Left lung (tissue), 10 donors: ENCODE measurements around the gene EFNA2. TPM values are rescaled to one million over a fixed set of nuclear protein-coding genes. Genes with fewer than 3 reads are reported as not detected.

Experiments
- ATAC-seq: fragments of 200-7000 bp; cut with Tn5 transposase; one replicate; pipeline ENCODE4 v1.9.1; 2020; ENCODE audit warnings: moderate library complexity
- DNase-seq, 4 donors: peaks; one replicate each; pipeline ENCODE4 v3.0.0-alpha.2; 2013 to 2020
- H3K27ac ChIP-seq, 2 donors: fragments of 200-600 bp; sonication (generic) in 1 of 2; one replicate each; pipeline versions ENCODE4 v1.5.0 to v1.8.0; 2020 to 2021
- H3K27me3 ChIP-seq, 2 donors: fragments of 200-600 bp; sonication (generic) in 1 of 2; one replicate each; pipeline versions ENCODE4 v1.5.0 to v1.8.0; 2020 to 2021
- H3K36me3 ChIP-seq, 2 donors: fragments of 200-600 bp; sonication (generic) in 1 of 2; one replicate each; pipeline versions ENCODE4 v1.5.0 to v1.8.0; 2020 to 2021
- H3K4me1 ChIP-seq, 2 donors: fragments of 200-600 bp; one replicate each; pipeline ENCODE4 v1.8.0; 2021
- H3K4me3 ChIP-seq, 2 donors: fragments of 200-600 bp; sonication (generic) in 1 of 2; one replicate each; pipeline versions ENCODE4 v1.5.0 to v1.8.0; 2020 to 2021; ENCODE audit warnings: mild to moderate bottlenecking in 1 of 2
- H3K9me3 ChIP-seq, 2 donors: fragments of 200-600 bp; sonication (generic) in 1 of 2; one replicate each; pipeline versions ENCODE4 v1.5.0 to v1.8.0; 2020 to 2021
- intact Hi-C, 2 donors: fragments of 100-400 bp; cut with DNase I; formaldehyde crosslinking; loops; one replicate each; pipeline versions ENCODE4 v1.11.2 to v1.14.2; 2022
- polyA plus RNA-seq, 6 donors: library from polyadenylated mRNA; unstranded; fragments of 120-200 nt; gene quantifications; one replicate each; pipeline ENCODE4 v1.2.1, GENCODE V29; 2013; ENCODE audit not compliant: insufficient read length in 6 of 6
- total RNA-seq, 2 donors: library from RNA; stranded (reverse); fragmentation: NEBNext Ultra II Directional; extraction: Animal tissue kit (Norgen Biotek cat#: 25700); gene quantifications; one replicate each; pipeline ENCODE4 v1.2.1, GENCODE V29; 2021
- TF ChIP-seq, protein P1 (sequence below), 2 donors: fragments of 200-600 bp; sonication (generic) in 1 of 2; IDR thresholded peaks; one replicate each; pipeline versions ENCODE4 v1.5.0 to v1.8.0; 2021; ENCODE audit warnings: antibody characterized with exemption in 2 of 2
- donor health status: DM: no; HTN: yes; CAD: no.
- donor health status: DM: no; HTN: no; CAD: no.

EFNA2 gene
- total and polyA plus RNA-seq, 8 donors = 0.48 to 2.0 (median 0.79) TPM; not detected in 1

- Histone ChIP-seq H3K27me3 (no peaks in the 10 kb centered on the region), H3K36me3 (peaks cover 4 to 71% of the 10 kb centered on the region in 2 donors), H3K4me1 (peaks cover 43 to 69% of the 10 kb centered on the region in 2 donors), H3K4me3 (peak overlapping the region in 1 of 2 donors; percentile 70), H3K27ac (peak overlapping the region; percentile 99), H3K9me3 (no peaks in the 10 kb centered on the region)
- DNase-seq (no peak), ATAC-seq (no peak)
- intact Hi-C loops = no loop called here
- TF ChIP-seq, protein P1, sequence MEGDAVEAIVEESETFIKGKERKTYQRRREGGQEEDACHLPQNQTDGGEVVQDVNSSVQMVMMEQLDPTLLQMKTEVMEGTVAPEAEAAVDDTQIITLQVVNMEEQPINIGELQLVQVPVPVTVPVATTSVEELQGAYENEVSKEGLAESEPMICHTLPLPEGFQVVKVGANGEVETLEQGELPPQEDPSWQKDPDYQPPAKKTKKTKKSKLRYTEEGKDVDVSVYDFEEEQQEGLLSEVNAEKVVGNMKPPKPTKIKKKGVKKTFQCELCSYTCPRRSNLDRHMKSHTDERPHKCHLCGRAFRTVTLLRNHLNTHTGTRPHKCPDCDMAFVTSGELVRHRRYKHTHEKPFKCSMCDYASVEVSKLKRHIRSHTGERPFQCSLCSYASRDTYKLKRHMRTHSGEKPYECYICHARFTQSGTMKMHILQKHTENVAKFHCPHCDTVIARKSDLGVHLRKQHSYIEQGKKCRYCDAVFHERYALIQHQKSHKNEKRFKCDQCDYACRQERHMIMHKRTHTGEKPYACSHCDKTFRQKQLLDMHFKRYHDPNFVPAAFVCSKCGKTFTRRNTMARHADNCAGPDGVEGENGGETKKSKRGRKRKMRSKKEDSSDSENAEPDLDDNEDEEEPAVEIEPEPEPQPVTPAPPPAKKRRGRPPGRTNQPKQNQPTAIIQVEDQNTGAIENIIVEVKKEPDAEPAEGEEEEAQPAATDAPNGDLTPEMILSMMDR (IDR thresholded peaks at IDR 0.05) = no peak
Measured at GRCh38 chr19:1274081-1274851, 11.4 kb upstream of the EFNA2 start.

DNA sequence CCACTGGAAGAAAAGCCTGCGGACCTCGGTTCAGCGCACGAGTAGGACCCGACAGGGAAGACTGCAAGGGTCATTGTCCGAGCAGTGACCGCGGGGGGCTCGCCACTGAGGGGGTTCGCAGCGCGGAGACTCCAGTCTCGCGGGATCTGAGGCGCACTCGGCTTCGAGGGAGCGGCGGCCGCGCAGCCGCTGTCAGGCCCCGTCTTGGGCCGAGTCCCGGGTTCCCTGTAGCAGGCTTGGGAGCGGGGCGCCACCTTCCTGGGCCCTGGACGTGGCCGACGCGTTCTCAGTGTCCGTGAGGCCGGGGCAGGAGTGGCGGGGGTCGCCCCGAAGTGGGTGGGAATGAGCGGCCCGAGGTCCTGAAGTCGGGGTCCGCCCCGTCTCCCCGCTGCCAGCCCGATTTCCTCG is 10.8 kb upstream of the EFNA2 start:
- intact Hi-C loops = no loop called here

GRCh38 chr19:1275260-1275975 is 10.3 kb upstream of the EFNA2 start, which contains the start of gene FAM174C:
Gene FAM174C, plus strand, starts transcription at chr19:1275530. Its CDS starts 20 bp downstream, at chr19:1275550.
- intact Hi-C loops = no loop called here
- peak within 1 kb of the TSS; percentile 48 to 70 for H3K4me3 ChIP-seq
- no peaks in the 10 kb centered on the region for H3K9me3 ChIP-seq
- H3K27ac ChIP-seq = peak within 1 kb of the TSS; percentile 99
- TF ChIP-seq, protein P1 (IDR thresholded peaks at IDR 0.05) = no peak
- H3K36me3 ChIP-seq = peaks cover 4 to 75% of the 10 kb centered on the region in 2 donors
- peaks cover 38 to 70% of the 10 kb centered on the region in 2 donors for H3K4me1 ChIP-seq
- peak; percentile 84 for ATAC-seq
- no peaks in the 10 kb centered on the region for H3K27me3 ChIP-seq
- peak; percentile 93 to 98 (median 97) for DNase-seq

More for the DNA sequence above, 10.8 kb upstream of the EFNA2 start:
- Histone ChIP-seq H3K9me3 (no peaks in the 10 kb centered on the region), H3K4me1 (peaks cover 43 to 72% of the 10 kb centered on the region in 2 donors), H3K36me3 (peaks cover 4 to 75% of the 10 kb centered on the region in 2 donors), H3K27ac (peak overlapping the region; percentile 99), H3K27me3 (no peaks in the 10 kb centered on the region), H3K4me3 (peak overlapping the region; percentile 48 to 70)
- ATAC-seq (peak; percentile 0), DNase-seq (no peak)
- TF ChIP-seq, protein P1 (IDR thresholded peaks at IDR 0.05) = no peak

DNA sequence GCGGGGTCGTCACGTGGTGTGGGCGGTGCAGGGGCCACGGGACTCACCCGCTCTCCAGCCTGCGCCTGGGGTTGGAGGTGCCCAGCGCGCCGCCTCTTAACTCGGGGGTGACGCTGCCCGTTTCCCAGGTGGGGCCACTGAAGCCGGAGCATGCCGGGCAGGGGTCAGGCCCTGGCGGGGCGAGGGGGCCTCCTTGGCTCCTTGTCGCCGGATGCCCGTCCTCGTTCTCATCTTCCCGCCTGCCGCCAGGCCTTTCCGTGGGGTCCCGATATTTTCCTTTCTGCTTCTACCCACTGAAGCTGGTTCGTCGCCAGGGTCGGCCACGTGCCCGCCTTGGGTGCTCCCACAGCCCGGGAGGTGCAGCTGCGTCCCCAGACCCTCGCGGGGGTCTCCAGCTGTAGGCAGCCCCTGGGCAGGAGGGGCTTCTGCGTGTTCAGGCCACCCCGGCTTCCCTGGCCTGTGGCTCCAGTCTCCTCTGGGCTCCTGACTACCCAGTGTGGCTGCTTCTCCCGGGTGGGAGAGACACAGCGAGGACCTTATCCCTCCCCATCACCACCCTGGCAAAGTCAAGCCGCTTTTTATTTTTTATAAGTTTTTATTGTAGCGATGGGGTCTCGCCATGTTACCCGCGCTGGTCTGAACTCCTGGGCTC is 9.6 kb upstream of the EFNA2 start:
- intact Hi-C loops = no loop called here
- Histone ChIP-seq H3K9me3 (no peaks in the 10 kb centered on the region), H3K4me3 (peak overlapping the region; percentile 48 to 70), H3K27me3 (no peaks in the 10 kb centered on the region), H3K4me1 (peaks cover 32 to 63% of the 10 kb centered on the region in 2 donors), H3K36me3 (peaks cover 4 to 68% of the 10 kb centered on the region in 2 donors), H3K27ac (peak overlapping the region; percentile 99)
- ATAC-seq (no peak), DNase-seq (no peak)
- TF ChIP-seq, protein P1 (IDR thresholded peaks at IDR 0.05) = no peak
